HG03025 (cell line): ENCODE data around the gene CAPZB.
A peak's percentile ranks its signal among the peaks of the same experiment; 100 is the strongest.
"Not testable (repeated sequence)": the region's sequence is repeated elsewhere in the genome, so short reads cannot be mapped to it uniquely, and the experiment has no call there.

Source experiments
- ATAC-seq: cut with Tn5 transposase; IDR thresholded peaks from one replicate; pipeline ENCODE4 v1.9.1; 2021; ENCODE audit warnings: mild to moderate bottlenecking, moderate library complexity; ENCODE audit not compliant: unreplicated experiment, low FRiP score

The CAPZB gene

DNA sequence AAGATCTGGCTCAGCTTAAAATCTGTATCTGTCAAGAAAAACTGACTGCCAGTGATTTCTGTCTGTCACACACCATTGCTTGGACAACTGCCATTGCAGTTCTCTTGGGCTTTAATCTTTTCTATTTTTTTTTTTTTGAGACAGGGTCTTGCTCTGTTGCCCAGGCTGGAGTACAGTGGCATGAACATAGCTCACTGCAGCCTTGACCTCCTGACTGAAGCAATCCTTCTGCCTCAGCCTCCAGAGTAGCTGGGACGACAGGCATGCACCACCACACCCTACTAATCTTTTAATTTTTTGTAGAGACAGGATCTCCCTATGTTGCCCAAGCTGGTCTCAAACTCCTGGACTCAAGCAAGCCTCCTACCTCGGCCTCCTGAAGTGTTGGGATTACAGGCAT is 14.5 kb upstream of the CAPZB start:
- not testable (repeated sequence) for ATAC-seq

DNA sequence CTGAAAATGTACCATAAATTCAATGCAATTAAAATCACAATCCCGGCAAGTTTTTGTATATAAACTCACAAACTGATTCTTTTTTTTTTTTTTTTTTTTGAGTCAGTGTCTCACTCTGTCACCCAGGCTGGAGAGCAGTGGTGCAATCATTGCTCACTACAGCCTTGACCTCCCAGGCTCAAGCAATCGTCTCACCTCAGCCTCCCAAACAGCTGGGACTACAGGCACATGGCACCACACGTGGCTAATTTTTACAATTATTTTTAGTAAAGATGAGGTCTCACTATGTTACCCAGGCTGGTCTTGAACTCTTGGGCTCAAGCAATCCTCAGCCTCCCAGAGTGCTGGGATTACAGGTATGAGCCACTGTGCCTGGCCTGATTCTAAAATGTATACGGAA is 12.1 kb upstream of the CAPZB start:
- not testable (repeated sequence) for ATAC-seq

DNA sequence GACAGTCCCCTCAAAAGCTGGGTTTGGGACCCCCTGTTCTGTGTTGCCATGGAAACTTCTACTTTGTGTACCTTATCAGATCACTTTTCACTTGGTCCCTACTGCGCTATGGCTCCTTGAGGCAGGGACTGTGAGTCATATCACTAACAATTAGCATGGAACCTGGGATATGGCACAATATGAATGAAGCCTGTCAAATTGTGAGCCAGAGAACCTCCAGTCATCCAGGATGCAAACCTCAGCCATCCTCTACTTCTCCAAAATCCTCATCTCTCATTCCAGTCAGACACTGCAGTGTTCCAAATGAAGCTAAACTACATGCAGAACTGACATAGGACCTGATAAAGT is 11.2 kb upstream of the CAPZB start:
- ATAC-seq: no peak

GRCh38 chr1:19495799-19496526 is 10.6 kb upstream of the CAPZB start:
- ATAC-seq: no peak

GRCh38 chr1:19495000-19495656 is 9.8 kb upstream of the CAPZB start:
- ATAC-seq: no peak

- ATAC-seq: no peak
Measured at GRCh38 chr1:19493547-19493946, 8.2 kb upstream of the CAPZB start.

DNA sequence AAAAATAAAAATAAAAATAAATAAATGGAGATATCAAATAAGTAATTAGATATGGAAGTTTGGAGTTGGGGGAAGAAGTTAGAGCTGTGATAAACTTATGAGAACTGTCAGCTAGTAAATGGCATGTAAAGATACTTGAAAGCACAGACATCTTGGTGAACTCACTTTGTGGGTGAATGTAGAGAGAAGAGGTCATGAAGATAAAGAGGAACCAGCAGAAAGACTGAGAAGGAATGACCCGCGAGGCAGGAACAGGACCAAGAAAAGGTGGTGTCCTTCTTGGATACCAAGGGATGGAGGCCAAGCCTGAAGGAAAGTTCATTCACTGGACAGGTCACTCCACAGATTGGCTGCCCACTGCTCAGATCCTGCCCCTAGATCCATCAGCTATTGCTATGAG is 4.7 kb upstream of the CAPZB start:
- no peak for ATAC-seq

DNA sequence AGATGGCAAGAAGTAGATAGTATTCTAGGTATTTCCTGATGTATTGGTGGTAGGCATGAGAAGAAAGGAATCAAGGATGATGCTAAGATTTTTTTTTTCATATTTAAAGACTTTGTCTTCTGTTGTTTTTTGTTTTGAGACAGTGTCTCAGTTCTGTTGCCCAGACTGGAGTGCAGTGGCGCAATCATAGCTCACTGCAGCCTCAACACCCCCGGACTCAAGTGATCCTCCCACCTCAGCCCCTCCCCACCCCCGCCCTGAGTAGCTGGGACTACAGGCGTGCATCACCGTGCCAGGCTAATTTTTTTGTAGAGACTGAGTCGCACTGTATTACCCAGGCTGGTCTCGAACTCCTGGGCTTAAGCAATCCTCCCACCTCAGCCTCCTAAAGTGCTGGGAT is 2.8 kb upstream of the CAPZB start:
- ATAC-seq: no peak

DNA sequence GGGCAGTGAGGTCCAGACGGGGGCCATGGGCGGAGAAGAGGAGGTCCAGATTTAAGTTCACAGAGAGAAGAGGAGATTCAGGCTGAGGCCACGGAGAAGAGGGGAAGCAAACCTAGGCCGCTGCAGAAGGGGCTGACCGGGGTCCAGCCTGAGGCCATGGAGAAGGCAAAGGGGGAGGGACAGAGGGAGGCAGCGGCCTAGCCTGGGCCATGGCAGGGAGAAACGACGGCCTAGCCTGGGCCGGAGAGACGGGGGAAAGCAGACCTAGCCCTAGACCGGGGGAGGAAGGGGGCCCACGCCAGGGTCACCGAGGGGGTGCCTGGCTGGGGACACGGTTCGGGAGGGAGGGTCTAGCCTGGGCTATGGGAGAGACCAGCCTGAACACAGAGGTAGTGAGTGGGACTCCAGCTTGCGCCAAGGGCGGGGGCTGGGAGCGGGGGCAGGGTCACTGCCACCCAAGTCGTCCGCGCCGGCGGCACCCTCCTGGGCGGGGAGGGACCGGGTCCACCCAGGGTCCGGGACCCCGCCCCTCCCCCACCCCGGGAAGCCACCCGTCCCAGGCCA is 459 bp downstream of the CAPZB start:
- ATAC-seq: peak; percentile 13

GRCh38 chr1:19484338-19484797 is 971 bp downstream of the CAPZB start:
- peak; percentile 7 for ATAC-seq

GRCh38 chr1:19483691-19484090 is 1.6 kb downstream of the CAPZB start:
- no peak for ATAC-seq

DNA sequence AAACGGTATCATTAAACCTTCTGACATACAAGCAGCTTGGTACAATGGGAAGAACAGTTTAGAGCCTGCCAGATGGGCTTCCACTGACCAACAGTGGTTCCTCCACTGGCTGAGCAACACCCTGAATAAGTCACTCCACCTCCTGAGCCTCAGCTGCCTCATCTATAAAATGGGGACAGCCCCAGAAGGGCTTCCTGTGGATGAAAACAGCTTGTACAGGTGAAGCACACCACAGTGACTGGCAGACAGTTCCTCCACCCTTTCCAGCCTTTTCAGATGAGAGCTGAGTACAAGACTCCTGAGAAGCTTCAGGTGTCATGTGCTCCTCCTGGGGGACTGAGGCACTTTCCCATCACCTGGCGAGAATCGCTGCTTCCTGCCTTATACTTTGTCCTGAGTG is 2.1 kb downstream of the CAPZB start:
- no peak for ATAC-seq

DNA sequence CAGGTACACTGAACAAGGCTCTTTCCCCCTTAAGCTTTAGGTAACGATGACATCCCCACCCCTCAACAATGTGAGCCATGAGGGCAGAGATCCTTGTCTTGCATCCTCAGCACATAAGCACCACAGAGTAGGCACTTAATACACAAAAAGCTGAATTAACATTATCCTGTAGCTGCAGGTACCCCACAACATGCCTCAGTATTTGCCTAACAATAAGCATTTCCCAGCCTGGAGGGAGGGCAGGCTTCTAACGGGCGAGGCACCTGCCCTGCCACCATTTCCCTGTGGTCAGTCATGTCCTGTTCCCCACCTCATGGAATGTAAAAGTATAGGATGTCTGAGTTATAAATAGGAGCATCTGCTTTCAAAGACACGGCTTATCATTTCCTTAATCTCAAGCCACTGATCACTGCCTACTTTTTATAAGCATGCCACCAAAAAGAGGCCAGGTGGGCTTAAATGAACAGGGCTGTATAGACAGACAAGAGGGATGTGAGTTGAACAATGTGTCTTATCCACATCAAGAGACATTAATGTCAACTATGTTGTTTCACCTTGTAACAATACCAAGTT is 3.4 kb downstream of the CAPZB start:
- no peak for ATAC-seq

GRCh38 chr1:19480282-19480681 is 5.1 kb downstream of the CAPZB start:
- ATAC-seq: no peak

- ATAC-seq: no peak
Measured at GRCh38 chr1:19479351-19480120, 5.8 kb downstream of the CAPZB start.

DNA sequence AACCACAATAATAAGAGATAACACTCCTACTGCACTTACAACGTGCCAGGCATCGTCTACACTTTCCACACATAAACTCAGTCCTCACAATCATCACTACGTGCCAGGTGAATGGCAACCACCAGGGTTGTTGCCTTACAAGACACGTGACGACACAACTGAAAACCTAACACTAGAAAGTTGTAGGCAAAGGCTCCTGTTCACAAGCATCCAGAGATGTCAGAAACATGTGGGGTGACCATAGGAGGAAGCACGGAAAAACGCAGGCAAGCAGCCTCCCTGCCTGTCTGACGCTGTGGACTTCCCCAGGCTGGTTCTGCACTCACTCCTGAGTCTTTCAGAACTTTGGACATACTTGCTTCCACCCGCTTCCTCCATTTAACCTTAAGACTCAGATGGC is 7.0 kb downstream of the CAPZB start:
- ATAC-seq: no peak

GRCh38 chr1:19477284-19478249 is 7.8 kb downstream of the CAPZB start:
- no peak for ATAC-seq

DNA sequence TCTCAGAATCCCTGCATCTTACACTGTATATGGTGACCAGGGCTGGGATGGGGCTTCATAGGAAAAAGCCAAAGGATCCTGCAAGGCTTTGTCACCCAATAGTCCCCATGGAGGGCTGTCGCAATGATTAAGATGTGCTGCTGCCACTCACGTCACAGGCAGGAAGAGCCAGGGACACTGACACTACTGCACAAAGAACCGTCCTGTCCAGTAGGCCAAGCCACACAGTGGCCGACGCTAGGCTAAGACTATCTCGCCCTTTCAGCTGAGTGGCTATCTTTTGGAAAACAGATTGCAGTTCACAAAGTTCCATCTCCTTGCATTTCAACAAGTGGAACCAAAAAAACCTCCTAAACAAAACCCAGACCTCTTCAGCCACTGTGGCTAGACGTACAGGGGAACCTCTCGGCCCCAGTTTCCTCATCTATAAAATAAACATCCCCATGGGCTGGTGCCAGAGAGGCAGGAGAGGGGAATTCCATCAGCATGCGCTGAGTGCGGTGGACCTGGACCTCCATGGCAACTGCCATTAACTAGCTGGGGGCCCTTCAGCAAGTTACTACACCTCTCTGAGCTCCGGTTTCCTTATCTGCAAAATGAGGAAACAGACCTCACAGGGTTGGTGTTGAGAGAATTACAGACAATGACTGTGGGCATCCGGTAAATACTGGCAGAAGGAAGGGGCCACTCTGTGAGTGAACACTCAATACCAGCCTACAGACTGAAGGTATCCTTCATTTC is 8.7 kb downstream of the CAPZB start:
- ATAC-seq: no peak

GRCh38 chr1:19475296-19475695 is 10.0 kb downstream of the CAPZB start:
- no peak for ATAC-seq
